ENCODE results near the gene SNAPC2.

DNA sequence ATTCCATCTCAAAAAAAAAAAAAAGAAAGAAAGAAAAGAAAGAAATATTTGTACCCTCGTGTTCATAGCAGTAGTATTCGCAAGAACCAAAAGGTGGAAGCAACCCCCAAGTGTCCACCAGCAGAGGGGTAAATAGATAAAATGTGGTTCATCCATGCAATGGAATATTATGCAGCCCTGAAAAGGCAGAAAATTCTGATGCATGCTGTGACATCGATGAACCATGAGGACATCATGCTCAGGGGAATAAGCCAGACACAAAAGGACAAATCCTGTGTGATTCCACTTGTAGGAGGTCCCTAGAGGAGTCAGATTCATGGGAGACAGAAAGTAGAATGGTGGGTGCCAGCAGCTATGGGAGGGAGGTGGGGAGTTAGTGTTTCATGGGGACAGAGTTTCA lies 38.2 kb upstream of the SNAPC2 start:
- TF ChIP-seq, protein P1, sequence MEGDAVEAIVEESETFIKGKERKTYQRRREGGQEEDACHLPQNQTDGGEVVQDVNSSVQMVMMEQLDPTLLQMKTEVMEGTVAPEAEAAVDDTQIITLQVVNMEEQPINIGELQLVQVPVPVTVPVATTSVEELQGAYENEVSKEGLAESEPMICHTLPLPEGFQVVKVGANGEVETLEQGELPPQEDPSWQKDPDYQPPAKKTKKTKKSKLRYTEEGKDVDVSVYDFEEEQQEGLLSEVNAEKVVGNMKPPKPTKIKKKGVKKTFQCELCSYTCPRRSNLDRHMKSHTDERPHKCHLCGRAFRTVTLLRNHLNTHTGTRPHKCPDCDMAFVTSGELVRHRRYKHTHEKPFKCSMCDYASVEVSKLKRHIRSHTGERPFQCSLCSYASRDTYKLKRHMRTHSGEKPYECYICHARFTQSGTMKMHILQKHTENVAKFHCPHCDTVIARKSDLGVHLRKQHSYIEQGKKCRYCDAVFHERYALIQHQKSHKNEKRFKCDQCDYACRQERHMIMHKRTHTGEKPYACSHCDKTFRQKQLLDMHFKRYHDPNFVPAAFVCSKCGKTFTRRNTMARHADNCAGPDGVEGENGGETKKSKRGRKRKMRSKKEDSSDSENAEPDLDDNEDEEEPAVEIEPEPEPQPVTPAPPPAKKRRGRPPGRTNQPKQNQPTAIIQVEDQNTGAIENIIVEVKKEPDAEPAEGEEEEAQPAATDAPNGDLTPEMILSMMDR (IDR thresholded peaks at IDR 0.05; ENCODE audit: insufficient read depth, low read depth, low read length), result no peak
- no peak for TF ChIP-seq EZH2 (IDR thresholded peaks at IDR 0.05; ENCODE audit: insufficient read depth, low read length)

All from astrocyte (in vitro differentiated cells and primary cell).